ENCODE data around the gene PBX3. TPM values are rescaled to one million over a fixed set of nuclear protein-coding genes. Genes with fewer than 3 reads are reported as not detected.

PBX3 gene
- 100 to 1,000 TPM in 1 of 4 donors, 10 to 100 TPM in 2, 1 to 10 TPM in 1; 5.1 to 360 (median 44.1) TPM for total RNA-seq

DNA sequence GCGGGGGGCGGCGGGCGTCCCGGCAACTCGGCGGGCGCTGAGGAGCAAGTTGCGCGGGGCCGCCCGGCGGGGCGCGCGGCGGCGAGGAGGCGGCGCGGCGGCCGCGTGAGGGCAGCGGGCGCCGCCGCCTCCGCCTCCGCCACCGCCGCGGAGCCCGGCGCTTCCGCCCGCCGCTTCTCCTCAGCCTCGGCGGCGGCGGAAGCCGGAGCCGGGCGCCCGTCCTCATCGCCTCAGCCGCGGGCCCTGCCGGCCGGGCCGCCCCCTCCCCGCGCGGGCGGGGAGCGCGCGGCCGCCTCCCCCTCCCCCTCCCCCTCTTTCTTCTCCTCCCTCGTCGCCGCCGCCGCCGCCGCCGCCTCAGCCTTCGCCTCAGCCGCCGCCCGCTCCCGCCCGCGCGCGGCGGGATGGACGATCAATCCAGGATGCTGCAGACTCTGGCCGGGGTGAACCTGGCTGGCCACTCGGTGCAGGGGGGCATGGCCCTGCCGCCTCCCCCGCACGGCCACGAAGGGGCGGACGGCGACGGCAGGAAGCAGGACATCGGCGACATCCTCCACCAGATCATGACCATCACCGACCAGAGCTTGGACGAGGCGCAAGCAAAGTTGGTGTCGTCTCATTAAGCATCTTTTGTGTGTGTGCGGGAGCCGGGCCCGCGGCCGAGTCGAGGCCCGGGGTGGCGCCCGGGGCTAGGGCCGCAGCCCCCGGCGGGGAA lies at the start of gene PBX3:
Gene PBX3, plus strand, starts transcription at position 321 of the 712 bp plus-strand sequence.
- H3K27me3 ChIP-seq: no peaks in the 10 kb centered on the region
- TF ChIP-seq, protein P1, sequence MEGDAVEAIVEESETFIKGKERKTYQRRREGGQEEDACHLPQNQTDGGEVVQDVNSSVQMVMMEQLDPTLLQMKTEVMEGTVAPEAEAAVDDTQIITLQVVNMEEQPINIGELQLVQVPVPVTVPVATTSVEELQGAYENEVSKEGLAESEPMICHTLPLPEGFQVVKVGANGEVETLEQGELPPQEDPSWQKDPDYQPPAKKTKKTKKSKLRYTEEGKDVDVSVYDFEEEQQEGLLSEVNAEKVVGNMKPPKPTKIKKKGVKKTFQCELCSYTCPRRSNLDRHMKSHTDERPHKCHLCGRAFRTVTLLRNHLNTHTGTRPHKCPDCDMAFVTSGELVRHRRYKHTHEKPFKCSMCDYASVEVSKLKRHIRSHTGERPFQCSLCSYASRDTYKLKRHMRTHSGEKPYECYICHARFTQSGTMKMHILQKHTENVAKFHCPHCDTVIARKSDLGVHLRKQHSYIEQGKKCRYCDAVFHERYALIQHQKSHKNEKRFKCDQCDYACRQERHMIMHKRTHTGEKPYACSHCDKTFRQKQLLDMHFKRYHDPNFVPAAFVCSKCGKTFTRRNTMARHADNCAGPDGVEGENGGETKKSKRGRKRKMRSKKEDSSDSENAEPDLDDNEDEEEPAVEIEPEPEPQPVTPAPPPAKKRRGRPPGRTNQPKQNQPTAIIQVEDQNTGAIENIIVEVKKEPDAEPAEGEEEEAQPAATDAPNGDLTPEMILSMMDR (IDR thresholded peaks at IDR 0.05): no peak
- TF ChIP-seq POLR2A (IDR thresholded peaks at IDR 0.05): peak in 1 of 2 donors; percentile 13
- intact Hi-C loops (cut with DNase I; ENCODE audit: low total_unique reads): no loop called here
- peak; percentile 35 to 63 for DNase-seq
- H3K9me3 ChIP-seq: no peaks in the 10 kb centered on the region
- no peaks in the 10 kb centered on the region for H3K36me3 ChIP-seq
- H3K4me1 ChIP-seq: no peaks in the 10 kb centered on the region
- H3K27ac ChIP-seq: peak within 1 kb of the TSS; percentile 88 to 92
- H3K4me3 ChIP-seq: peak within 1 kb of the TSS; percentile 70 to 74

DNA sequence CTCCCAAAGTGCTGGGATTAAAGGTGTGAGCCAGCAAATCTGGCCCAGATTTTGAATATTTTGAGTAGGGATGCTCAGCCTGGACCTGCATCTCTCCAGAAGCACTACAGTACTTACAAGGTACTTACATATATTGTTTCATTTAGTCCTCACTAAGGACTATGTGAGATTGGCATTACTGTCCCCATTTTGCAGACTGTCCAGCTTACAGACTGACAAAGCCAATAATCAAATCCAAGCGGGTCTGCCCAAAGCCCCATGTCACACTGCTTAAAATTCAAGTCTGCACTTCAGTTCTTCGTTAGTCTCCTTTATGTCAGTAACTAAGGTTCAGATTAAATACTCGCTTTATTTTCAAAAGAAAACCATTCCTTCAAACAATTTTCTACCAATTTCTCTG lies 47.3 kb upstream of the PBX3 start:
- TF ChIP-seq, protein P1 (IDR thresholded peaks at IDR 0.05): no peak
- no peaks in the 10 kb centered on the region for H3K4me1 ChIP-seq
- no peaks in the 10 kb centered on the region for H3K36me3 ChIP-seq
- H3K27me3 ChIP-seq: no peaks in the 10 kb centered on the region
- no peak for DNase-seq
- no peak overlapping the region for H3K27ac ChIP-seq
- H3K4me3 ChIP-seq: no peak overlapping the region
- intact Hi-C loops (cut with DNase I; ENCODE audit: low total_unique reads): no loop called here
- no peaks in the 10 kb centered on the region for H3K9me3 ChIP-seq

DNA sequence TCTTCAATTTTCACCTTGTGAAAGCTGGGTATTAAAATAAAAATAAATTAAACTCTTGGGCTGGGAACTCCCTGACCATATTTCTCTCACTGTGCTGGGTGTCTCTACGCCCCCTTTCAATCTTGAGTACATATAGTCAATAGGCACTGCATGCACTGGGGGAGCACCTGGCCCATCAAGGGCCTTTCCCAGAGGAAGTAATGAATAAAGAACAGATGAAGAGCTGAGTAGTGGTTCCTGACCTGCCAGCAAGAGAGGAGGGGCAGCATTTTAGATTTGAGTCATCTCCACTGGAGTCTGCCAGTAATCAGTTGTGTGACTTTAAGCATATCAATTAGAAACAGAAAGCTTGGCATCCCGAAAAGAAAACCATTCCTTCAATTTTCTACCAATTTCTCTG lies 46.4 kb upstream of the PBX3 start:
- no peaks in the 10 kb centered on the region for H3K4me1 ChIP-seq
- H3K27me3 ChIP-seq: no peaks in the 10 kb centered on the region
- H3K4me3 ChIP-seq: no peak overlapping the region
- intact Hi-C loops (cut with DNase I; ENCODE audit: low total_unique reads): no loop called here
- H3K27ac ChIP-seq: no peak overlapping the region
- H3K36me3 ChIP-seq: no peaks in the 10 kb centered on the region
- no peak for DNase-seq
- H3K9me3 ChIP-seq: no peaks in the 10 kb centered on the region
- TF ChIP-seq, protein P1 (IDR thresholded peaks at IDR 0.05): no peak
- TF ChIP-seq POLR2A (IDR thresholded peaks at IDR 0.05): no peak

DNA sequence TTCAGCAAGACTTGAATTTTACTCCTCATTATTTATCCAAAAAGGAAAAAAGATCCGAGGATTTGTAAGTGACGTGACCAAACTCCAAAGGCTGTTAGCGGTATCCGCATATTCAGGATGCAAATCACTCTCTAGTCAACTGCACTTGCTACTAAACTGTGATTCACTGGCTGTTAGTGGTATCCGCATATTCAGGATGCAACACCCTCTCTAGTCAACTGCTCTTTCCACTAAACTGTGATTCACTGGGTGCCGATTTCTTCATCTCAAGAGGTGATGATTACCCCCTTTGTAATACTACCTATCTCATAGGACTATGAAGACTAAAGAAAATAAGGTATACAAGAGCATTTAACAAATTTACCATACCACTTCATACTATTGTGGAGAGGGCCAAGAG lies 45.8 kb upstream of the PBX3 start:
- H3K9me3 ChIP-seq: no peaks in the 10 kb centered on the region
- no peak overlapping the region for H3K27ac ChIP-seq
- intact Hi-C loops (cut with DNase I; ENCODE audit: low total_unique reads): no loop called here
- H3K27me3 ChIP-seq: no peaks in the 10 kb centered on the region
- H3K4me3 ChIP-seq: no peak overlapping the region
- H3K4me1 ChIP-seq: no peaks in the 10 kb centered on the region
- H3K36me3 ChIP-seq: no peaks in the 10 kb centered on the region
- no peak for DNase-seq
- no peak for TF ChIP-seq POLR2A (IDR thresholded peaks at IDR 0.05)
- TF ChIP-seq, protein P1 (IDR thresholded peaks at IDR 0.05): no peak

DNA sequence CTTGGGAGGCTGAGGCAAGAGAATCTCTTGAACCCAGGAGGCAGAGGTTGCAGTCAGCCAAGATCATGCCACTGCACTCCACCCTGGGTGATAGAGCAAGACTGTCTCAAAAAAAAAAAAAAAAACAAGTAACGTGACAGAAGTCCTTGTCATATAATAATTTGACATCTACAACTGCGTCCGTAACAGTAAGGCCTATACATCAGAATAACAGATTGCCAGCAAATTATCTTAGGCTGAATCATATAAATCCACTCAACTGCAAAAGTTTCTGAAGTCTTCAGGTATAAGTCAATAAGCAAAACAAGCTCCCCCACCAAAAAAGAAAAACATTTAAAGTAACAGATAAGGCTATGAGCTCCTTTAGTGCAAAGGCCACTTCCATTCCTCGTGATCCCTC lies 43.5 kb upstream of the PBX3 start:
- intact Hi-C loops (cut with DNase I; ENCODE audit: low total_unique reads): no loop called here
- TF ChIP-seq POLR2A (IDR thresholded peaks at IDR 0.05): no peak
- TF ChIP-seq, protein P1 (IDR thresholded peaks at IDR 0.05): no peak

More for the DNA sequence above, 43.5 kb upstream of the PBX3 start:
- H3K4me3 ChIP-seq: no peak overlapping the region
- no peaks in the 10 kb centered on the region for H3K36me3 ChIP-seq
- DNase-seq: no peak
- H3K27ac ChIP-seq: no peak overlapping the region
- H3K4me1 ChIP-seq: no peaks in the 10 kb centered on the region
- H3K27me3 ChIP-seq: no peaks in the 10 kb centered on the region
- H3K9me3 ChIP-seq: no peaks in the 10 kb centered on the region
